HL-60/S4 treated with phorbol 12-myristate 13-acetate at 8.2 ng/mL for 4 days and 3 days (cell line): ENCODE measurements around the gene FARSA.

Source experiments
- in situ Hi-C: fragments of 300-500 bp; cut with MboI; formaldehyde crosslinking; loops from 2 replicates; pipeline ENCODE4 v1.15.0; 2022; ENCODE audit warnings: low sequenced_read_pairs

Gene FARSA

DNA sequence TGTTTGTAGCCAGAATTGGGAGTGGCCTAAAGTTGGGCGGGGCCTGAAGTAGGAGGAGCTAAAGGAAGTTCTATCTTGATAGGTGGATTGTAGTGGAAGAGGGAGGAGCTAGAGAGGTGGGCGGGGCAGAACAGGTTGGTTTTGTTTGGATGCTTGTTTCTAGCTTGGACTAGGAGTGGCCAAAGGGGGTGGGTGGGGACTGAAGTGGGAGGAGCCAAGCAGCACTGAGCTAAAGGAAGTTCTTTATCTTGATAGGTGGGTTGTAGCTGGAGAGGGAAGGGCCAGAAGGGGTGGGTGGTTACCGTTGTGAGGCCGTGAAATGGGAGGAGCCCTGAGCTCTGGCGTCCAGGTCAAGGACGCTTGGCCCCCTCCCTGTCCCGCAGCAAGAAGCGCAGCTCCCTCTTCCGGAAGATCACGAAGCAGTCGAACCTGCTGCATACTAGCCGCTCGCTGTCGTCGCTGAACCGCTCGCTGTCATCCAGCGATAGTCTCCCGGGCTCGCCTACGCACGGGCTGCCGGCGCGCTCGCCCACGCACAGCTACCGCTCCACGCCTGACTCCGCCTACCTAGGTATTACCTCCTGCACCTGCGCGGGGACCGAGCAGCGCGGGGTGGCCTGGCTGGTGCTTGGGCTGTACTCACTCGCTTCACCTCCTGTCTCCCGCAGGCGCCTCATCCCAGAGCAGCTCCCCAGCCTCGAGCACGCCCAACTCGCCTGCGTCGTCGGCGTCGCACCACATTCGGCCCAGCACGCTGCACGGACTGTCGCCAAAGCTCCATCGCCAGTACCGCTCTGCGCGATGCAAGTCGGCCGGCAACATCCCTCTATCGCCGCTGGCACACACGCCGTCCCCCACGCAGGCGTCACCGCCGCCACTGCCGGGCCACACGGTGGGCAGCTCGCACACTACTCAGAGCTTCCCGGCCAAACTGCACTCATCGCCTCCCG lies 60.3 kb downstream of the FARSA start:
- in situ Hi-C loops = no loop called here
